Stimulated activated CD4-positive, alpha-beta T cell treated with anti-CD3 and anti-CD28 coated beads, TNF-alpha, amount 100 ng/mL, for 24 hours (primary cell): ENCODE measurements around the gene EMP3.
"Not testable (repeated sequence)": the region's sequence is repeated elsewhere in the genome, so short reads cannot be mapped to it uniquely, and the experiment has no call there.

Experiments used
- DNase-seq, 3 experiments: peaks; one replicate each; pipeline ENCODE4 v3.0.0-alpha.2; 2020; ENCODE audit warnings: low read depth in 3 of 3

The EMP3 gene

GRCh38 chr19:48346191-48346590, 20.8 kb downstream of the EMP3 start:
- DNase-seq, result no peak

GRCh38 chr19:48348045-48348444, 22.7 kb downstream of the EMP3 start:
- DNase-seq, result no peak

GRCh38 chr19:48348737-48349136, 23.4 kb downstream of the EMP3 start:
- no peak for DNase-seq

- DNase-seq, result no peak
Measured at GRCh38 chr19:48350856-48351255, 25.5 kb downstream of the EMP3 start.

- peak; percentile 66 to 83 (median 70) for DNase-seq
Measured at GRCh38 chr19:48351341-48351752, 26.0 kb downstream of the EMP3 start.

GRCh38 chr19:48353677-48354076, 28.3 kb downstream of the EMP3 start:
- no peak for DNase-seq

- no peak for DNase-seq
Measured at GRCh38 chr19:48354332-48354992, 29.1 kb downstream of the EMP3 start.

- no peak for DNase-seq
Measured at GRCh38 chr19:48355365-48355954, 30.1 kb downstream of the EMP3 start.

- no peak for DNase-seq
Measured at GRCh38 chr19:48359123-48359522, 33.8 kb downstream of the EMP3 start.

GRCh38 chr19:48361912-48362311, 36.6 kb downstream of the EMP3 start:
- DNase-seq, result no peak

- peak; percentile 74 to 91 (median 79) for DNase-seq
Measured at GRCh38 chr19:48362716-48363499, 37.6 kb downstream of the EMP3 start.

GRCh38 chr19:48363500-48363809, 38.1 kb downstream of the EMP3 start:
- DNase-seq, result peak in 1 of 3 experiments; percentile 2

- DNase-seq, result peak; percentile 93 to 97 (median 95)
Measured at GRCh38 chr19:48363810-48364597, 38.7 kb downstream of the EMP3 start, which contains the start of the genes SYNGR4 and TMEM143. Gene SYNGR4, plus strand, starts transcription at chr19:48364367. Its CDS starts 1,476 bp downstream, at chr19:48365843. Gene TMEM143, minus strand, starts transcription at chr19:48363940. Its CDS starts 20 bp downstream, at chr19:48363920.

GRCh38 chr19:48364598-48365348, 39.4 kb downstream of the EMP3 start:
- DNase-seq, result no peak

GRCh38 chr19:48365602-48366001, 40.2 kb downstream of the EMP3 start:
- no peak for DNase-seq

- DNase-seq, result no peak
Measured at GRCh38 chr19:48367855-48368254, 42.5 kb downstream of the EMP3 start.

GRCh38 chr19:48368936-48369335, 43.6 kb downstream of the EMP3 start:
- DNase-seq, result no peak

GRCh38 chr19:48370955-48371354, 45.6 kb downstream of the EMP3 start:
- no peak for DNase-seq

- no peak for DNase-seq
Measured at GRCh38 chr19:48371367-48371766, 46.0 kb downstream of the EMP3 start.

- DNase-seq, result not testable (repeated sequence)
Measured at GRCh38 chr19:48371771-48372170, 46.4 kb downstream of the EMP3 start.

- DNase-seq, result no peak
Measured at GRCh38 chr19:48372904-48373303, 47.6 kb downstream of the EMP3 start.
